ENCODE results near the gene WDR88. TPM values are rescaled to one million over a fixed set of nuclear protein-coding genes. Genes with fewer than 3 reads are reported as not detected.

Gene WDR88
- total RNA-seq, 4 donors from 2014 or later: not detected

- intact Hi-C loops (cut with DNase I; ENCODE audit: low total_unique reads): no loop called here
- 19% methylated on average over 11 to 12 of the region's 50 CpGs for WGBS, 2 donors
- TF ChIP-seq CTCF (IDR thresholded peaks at IDR 0.05) (no peak), POLR2A (IDR thresholded peaks at IDR 0.05) (no peak)
- peak within 1 kb of the TSS; percentile 55 for H3K4me3 ChIP-seq (ENCODE audit: low read depth, poor library complexity, severe bottlenecking)
- no peak for DNase-seq (ENCODE audit: low spot score in 2 of 2)
Measured at GRCh38 chr19:33193865-33194362, 62.0 kb downstream of the WDR88 start, which contains the start of gene LRP3. LRP3 (plus strand) TSS chr19:33194330; CDS start chr19:33194786, 456 bp downstream.

GRCh38 chr19:33194532-33194885 is 62.6 kb downstream of the WDR88 start:
- TF ChIP-seq POLR2A (IDR thresholded peaks at IDR 0.05) (no peak), CTCF (IDR thresholded peaks at IDR 0.05) (no peak)
- WGBS, 2 donors: 1% methylated on average over 21 of the region's 57 CpGs; no CpG with 5 or more reads in 1 of the 2 donors
- intact Hi-C loops (cut with DNase I; ENCODE audit: low total_unique reads): no loop called here
- H3K4me3 ChIP-seq (ENCODE audit: low read depth, poor library complexity, severe bottlenecking): peak overlapping the region; percentile 55
- DNase-seq (ENCODE audit: low spot score in 2 of 2): no peak

GRCh38 chr19:33194886-33195644 is 63.2 kb downstream of the WDR88 start:
- peak overlapping the region; percentile 55 for H3K4me3 ChIP-seq (ENCODE audit: low read depth, poor library complexity, severe bottlenecking)
- 1 to 12% methylated on average over 6 to 20 of the region's 49 CpGs for WGBS, 2 donors
- TF ChIP-seq CTCF (IDR thresholded peaks at IDR 0.05) (no peak), POLR2A (IDR thresholded peaks at IDR 0.05) (no peak)
- no peak for DNase-seq (ENCODE audit: low spot score in 2 of 2)
- intact Hi-C loops (cut with DNase I; ENCODE audit: low total_unique reads): no loop called here

- no peak overlapping the region for H3K4me3 ChIP-seq (ENCODE audit: low read depth, poor library complexity, severe bottlenecking)
- DNase-seq (ENCODE audit: low spot score in 2 of 2): no peak
- TF ChIP-seq CTCF (IDR thresholded peaks at IDR 0.05) (no peak), POLR2A (IDR thresholded peaks at IDR 0.05) (no peak)
- intact Hi-C loops (cut with DNase I; ENCODE audit: low total_unique reads): no loop called here
- WGBS, 2 donors: 74 to 77% methylated on average over 15 to 17 of the region's 17 CpGs
Measured at GRCh38 chr19:33195645-33196347, 63.9 kb downstream of the WDR88 start.

GRCh38 chr19:33196446-33197193 is 64.7 kb downstream of the WDR88 start:
- 95 to 96% methylated on average over 10 of the region's 10 CpGs for WGBS, 2 donors
- TF ChIP-seq CTCF (IDR thresholded peaks at IDR 0.05) (no peak), POLR2A (IDR thresholded peaks at IDR 0.05) (no peak)
- intact Hi-C loops (cut with DNase I; ENCODE audit: low total_unique reads): no loop called here
- H3K4me3 ChIP-seq (ENCODE audit: low read depth, poor library complexity, severe bottlenecking): no peak overlapping the region
- DNase-seq (ENCODE audit: low spot score in 2 of 2): no peak
